HG03571 (cell line): Measurements from ENCODE around the gene MPDZ.
"Not testable (repeated sequence)": the region's sequence is repeated elsewhere in the genome, so short reads cannot be mapped to it uniquely, and the experiment has no call there.

Experiments
- ATAC-seq: cut with Tn5 transposase; IDR thresholded peaks from one replicate; pipeline ENCODE4 v1.9.1; 2021; ENCODE audit not compliant: unreplicated experiment

Gene MPDZ

GRCh38 chr9:13268469-13268868, 11.0 kb downstream of the MPDZ start:
- no peak for ATAC-seq

- ATAC-seq = no peak
Measured at GRCh38 chr9:13267743-13268142, 11.7 kb downstream of the MPDZ start.

- no peak for ATAC-seq
Measured at GRCh38 chr9:13266167-13266566, 13.3 kb downstream of the MPDZ start.

GRCh38 chr9:13264788-13265187, 14.7 kb downstream of the MPDZ start:
- ATAC-seq = no peak

- ATAC-seq = no peak
Measured at GRCh38 chr9:13263511-13263910, 16.0 kb downstream of the MPDZ start.

- ATAC-seq = no peak
Measured at GRCh38 chr9:13252852-13253251, 26.6 kb downstream of the MPDZ start.

- ATAC-seq = no peak
Measured at GRCh38 chr9:13244181-13244580, 35.3 kb downstream of the MPDZ start.

- no peak for ATAC-seq
Measured at GRCh38 chr9:13241283-13241682, 38.2 kb downstream of the MPDZ start.

- ATAC-seq = no peak
Measured at GRCh38 chr9:13239660-13240059, 39.8 kb downstream of the MPDZ start.

GRCh38 chr9:13239208-13239607, 40.3 kb downstream of the MPDZ start:
- no peak for ATAC-seq

GRCh38 chr9:13234932-13235331, 44.6 kb downstream of the MPDZ start:
- ATAC-seq = no peak

- no peak for ATAC-seq
Measured at GRCh38 chr9:13228431-13228830, 51.1 kb downstream of the MPDZ start.

GRCh38 chr9:13224366-13224765, 55.1 kb downstream of the MPDZ start:
- no peak for ATAC-seq

GRCh38 chr9:13222733-13223132, 56.8 kb downstream of the MPDZ start:
- not testable (repeated sequence) for ATAC-seq

GRCh38 chr9:13221741-13222140, 57.8 kb downstream of the MPDZ start:
- ATAC-seq = no peak

- no peak for ATAC-seq
Measured at GRCh38 chr9:13220837-13221236, 58.7 kb downstream of the MPDZ start.

- no peak for ATAC-seq
Measured at GRCh38 chr9:13215791-13216554, 63.5 kb downstream of the MPDZ start.

GRCh38 chr9:13213998-13214397, 65.5 kb downstream of the MPDZ start:
- ATAC-seq = no peak

GRCh38 chr9:13213337-13213736, 66.2 kb downstream of the MPDZ start:
- no peak for ATAC-seq

GRCh38 chr9:13210306-13210705, 69.2 kb downstream of the MPDZ start:
- no peak for ATAC-seq

- ATAC-seq = no peak
Measured at GRCh38 chr9:13209498-13209897, 70.0 kb downstream of the MPDZ start.

- ATAC-seq = no peak
Measured at GRCh38 chr9:13205824-13206223, 73.7 kb downstream of the MPDZ start.

- ATAC-seq = no peak
Measured at GRCh38 chr9:13190040-13190439, 89.5 kb downstream of the MPDZ start.
